GM12874 (cell line): ENCODE measurements around the gene TOE1.

Source experiments
- CTCF ChIP-seq: IDR thresholded peaks from 2 replicates; pipeline ENCODE4 v1.5.1; 2011; ENCODE audit warnings: low read depth, mild to moderate bottlenecking, control low read depth, low read length, moderate library complexity; ENCODE audit not compliant: insufficient read depth

The TOE1 gene

DNA sequence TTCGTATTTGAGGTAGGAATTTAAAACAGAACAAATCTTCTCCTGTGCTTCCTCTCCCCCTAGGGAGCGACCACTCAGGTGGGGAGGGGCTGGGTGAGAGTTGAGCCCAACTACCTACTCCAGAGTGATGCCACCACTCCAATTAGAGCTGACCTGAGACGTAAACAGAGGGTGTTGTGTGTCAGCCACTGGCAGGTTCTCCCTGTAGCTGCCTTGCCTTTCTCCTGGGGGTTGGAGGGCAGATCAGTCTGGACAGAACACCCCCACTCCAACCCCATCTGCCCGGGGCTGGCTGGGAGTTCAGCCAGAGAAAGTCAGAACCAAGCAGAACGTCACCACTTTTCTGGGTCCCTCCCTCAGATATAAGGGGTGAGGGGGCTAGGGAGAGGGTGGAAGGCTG, 11.3 kb upstream of the TOE1 start:
- no peak for TF ChIP-seq CTCF

- TF ChIP-seq CTCF = no peak
These were observed 10.5 kb upstream of the TOE1 start for GRCh38 chr1:45329445-45329844.

- TF ChIP-seq CTCF = no peak
These were observed 8.3 kb upstream of the TOE1 start for GRCh38 chr1:45331436-45332345.

DNA sequence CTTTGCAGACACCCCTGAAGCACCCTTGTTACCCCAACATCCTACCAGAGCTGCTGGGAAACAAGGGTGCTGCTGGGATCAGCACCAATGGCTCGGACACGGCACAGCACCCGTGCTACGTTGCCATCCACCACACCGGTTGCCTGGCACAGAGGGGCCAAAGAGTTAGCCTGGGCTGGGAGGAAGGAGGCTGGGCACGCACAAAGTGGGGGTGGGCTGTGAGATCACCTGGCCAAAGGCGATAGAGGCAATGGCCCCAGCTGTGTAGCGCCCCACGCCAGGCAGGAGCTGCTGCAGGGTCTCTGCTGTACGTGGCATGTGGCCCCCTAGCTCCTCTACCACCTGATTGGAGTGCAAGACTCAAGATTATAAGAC, 7.6 kb upstream of the TOE1 start:
- TF ChIP-seq CTCF = no peak

DNA sequence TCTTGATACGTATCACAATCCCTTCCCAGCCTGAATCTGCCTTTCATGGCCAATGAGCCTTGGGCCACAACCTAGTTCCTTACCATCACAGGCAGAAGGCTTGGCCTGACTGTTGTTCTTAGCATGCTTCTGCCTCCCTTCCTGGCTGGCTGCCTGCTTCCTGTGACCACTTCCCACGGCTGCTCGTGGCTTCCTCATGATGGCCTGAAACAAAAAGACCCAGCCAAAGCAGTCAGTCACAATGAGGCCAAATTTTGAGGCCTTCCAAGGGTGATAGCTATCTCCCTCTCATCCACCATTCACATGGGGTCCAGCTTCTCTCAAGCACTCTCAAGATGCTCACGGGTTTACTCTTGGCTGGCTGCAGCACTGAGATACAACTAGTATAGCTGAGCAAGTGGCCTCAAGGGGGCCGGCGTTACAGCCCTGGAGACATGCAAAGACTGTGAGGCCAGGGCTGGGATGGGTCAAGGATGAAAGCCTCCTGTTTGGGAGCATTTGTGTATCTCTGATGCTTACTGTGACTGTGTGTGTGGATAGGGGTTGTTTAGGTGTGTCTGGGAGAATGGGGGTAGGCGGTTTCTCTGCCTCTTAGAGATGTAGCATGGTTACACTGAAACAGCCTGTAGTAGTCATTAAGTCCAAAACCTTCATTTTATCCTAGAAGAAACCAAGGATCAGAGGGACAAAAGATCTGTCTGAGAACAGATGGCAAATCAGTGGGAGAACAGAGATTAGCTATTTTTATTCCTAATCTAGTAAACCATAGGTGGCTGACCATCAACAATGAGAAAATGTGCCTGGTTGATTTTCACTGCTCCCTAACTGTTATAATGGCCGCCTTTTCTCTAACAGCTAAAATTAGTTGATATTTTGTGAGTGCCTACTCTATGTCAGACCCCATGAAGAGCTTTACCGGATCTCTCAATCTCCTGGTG, 5.4 kb upstream of the TOE1 start:
- TF ChIP-seq CTCF = no peak

DNA sequence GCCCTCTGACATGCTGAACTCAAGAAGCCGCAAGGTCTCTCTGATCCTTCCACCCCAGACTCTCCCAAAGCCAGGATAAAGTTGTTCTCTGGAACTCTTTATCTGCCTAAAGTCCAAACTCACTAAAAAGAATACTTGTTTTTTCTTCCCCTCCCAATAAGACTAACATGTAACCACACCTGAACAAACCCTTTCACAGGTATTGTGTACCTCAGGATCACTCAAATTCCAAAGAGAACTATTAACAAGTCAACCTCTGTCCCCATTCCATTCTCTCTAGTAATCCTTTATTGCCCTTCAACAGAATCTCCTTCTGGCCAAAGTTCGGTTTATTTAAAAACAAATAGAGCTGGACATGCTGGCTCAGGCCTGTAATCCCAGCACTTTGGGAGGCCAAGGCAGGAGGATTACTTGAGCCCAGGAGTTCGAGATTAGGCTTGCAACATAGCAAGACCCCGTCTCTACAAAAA, 4.1 kb upstream of the TOE1 start:
- TF ChIP-seq CTCF = no peak
